Activated CD4-positive, alpha-beta T cell treated with anti-CD3 and anti-CD28 coated beads, Interleukin-2, amount 50 U/mL, for 48 hours (primary cell): ENCODE data around the gene OPA3.
"Not testable (repeated sequence)": the region's sequence is repeated elsewhere in the genome, so short reads cannot be mapped to it uniquely, and the experiment has no call there.

ENCODE experiments used
- DNase-seq, 2 experiments: peaks; one replicate each; pipeline ENCODE4 v3.0.0-alpha.2; 2020

OPA3 gene

GRCh38 chr19:45584332-45585157, at the start of gene OPA3:
TSS of gene OPA3 (minus strand) at chr19:45584802. CDS start at chr19:45584764, 38 bp downstream.
- DNase-seq: peak; percentile 100

- peak; percentile 72 to 73 for DNase-seq
Measured at GRCh38 chr19:45632468-45633196, 48.0 kb upstream of the OPA3 start.

- peak in 1 of 2 experiments; percentile 54 for DNase-seq
Measured at GRCh38 chr19:45630463-45630862, 45.9 kb upstream of the OPA3 start.

- no peak for DNase-seq
Measured at GRCh38 chr19:45629704-45630103, 45.1 kb upstream of the OPA3 start.

- DNase-seq: not testable (repeated sequence)
Measured at GRCh38 chr19:45628219-45628618, 43.6 kb upstream of the OPA3 start.

GRCh38 chr19:45623984-45624383, 39.4 kb upstream of the OPA3 start:
- no peak for DNase-seq

GRCh38 chr19:45621976-45622503, 37.4 kb upstream of the OPA3 start:
- no peak for DNase-seq

- no peak for DNase-seq
Measured at GRCh38 chr19:45621389-45621788, 36.8 kb upstream of the OPA3 start.

- DNase-seq: no peak
Measured at GRCh38 chr19:45616704-45617017, 32.1 kb upstream of the OPA3 start.

GRCh38 chr19:45615795-45616703, 31.4 kb upstream of the OPA3 start:
- peak; percentile 90 for DNase-seq

GRCh38 chr19:45615056-45615455, 30.5 kb upstream of the OPA3 start:
- DNase-seq: not testable (repeated sequence)

- peak; percentile 56 to 70 for DNase-seq
Measured at GRCh38 chr19:45613926-45614725, 29.5 kb upstream of the OPA3 start.

- no peak for DNase-seq
Measured at GRCh38 chr19:45608948-45609347, 24.3 kb upstream of the OPA3 start.

- peak; percentile 66 to 73 for DNase-seq
Measured at GRCh38 chr19:45607071-45608029, 22.7 kb upstream of the OPA3 start.

- no peak for DNase-seq
Measured at GRCh38 chr19:45601524-45602374, 17.1 kb upstream of the OPA3 start, which contains the start of gene GPR4. TSS of gene GPR4 (minus strand) at chr19:45602212. CDS start at chr19:45591866, 10,346 bp downstream.

GRCh38 chr19:45601115-45601514, 16.5 kb upstream of the OPA3 start:
- DNase-seq: no peak

- no peak for DNase-seq
Measured at GRCh38 chr19:45600340-45600885, 15.8 kb upstream of the OPA3 start.

GRCh38 chr19:45599286-45599685, 14.7 kb upstream of the OPA3 start:
- no peak for DNase-seq

- no peak for DNase-seq
Measured at GRCh38 chr19:45598267-45599001, 13.8 kb upstream of the OPA3 start.
